Stimulated activated CD8-positive, alpha-beta memory T cell treated with anti-CD3 and anti-CD28 coated beads, Interleukin-7, amount 100 ng/mL, for 48 hours (primary cell): ENCODE data around the gene METTL4.
"Not testable (repeated sequence)": the region's sequence is repeated elsewhere in the genome, so short reads cannot be mapped to it uniquely, and the experiment has no call there.

ENCODE experiments used
- DNase-seq, 2 donors: peaks; one replicate each; pipeline ENCODE4 v3.0.0-alpha.2; 2020; ENCODE audit warnings: low read depth in 1 of 2; ENCODE audit errors: extremely low read depth in 1 of 2

The METTL4 gene

DNA sequence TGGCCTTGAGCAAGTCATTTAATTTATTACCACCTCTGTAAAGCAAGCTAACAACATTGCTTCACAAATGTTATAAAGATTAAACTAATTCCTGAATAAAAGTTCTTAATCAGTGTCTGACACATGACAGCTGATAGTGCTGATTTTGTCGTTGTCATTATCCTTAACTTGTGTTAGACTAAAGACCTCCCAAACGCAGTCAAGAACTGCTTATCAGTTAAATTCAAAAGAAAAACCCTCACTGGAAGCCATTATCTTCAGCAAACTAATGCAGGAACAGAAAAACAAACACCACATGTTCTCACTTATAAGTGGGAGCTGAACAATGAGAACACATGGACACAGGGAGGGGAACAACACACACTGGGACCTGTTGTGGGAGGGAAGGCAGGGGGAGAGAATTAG lies 46.5 kb downstream of the METTL4 start:
- DNase-seq: not testable (repeated sequence)

DNA sequence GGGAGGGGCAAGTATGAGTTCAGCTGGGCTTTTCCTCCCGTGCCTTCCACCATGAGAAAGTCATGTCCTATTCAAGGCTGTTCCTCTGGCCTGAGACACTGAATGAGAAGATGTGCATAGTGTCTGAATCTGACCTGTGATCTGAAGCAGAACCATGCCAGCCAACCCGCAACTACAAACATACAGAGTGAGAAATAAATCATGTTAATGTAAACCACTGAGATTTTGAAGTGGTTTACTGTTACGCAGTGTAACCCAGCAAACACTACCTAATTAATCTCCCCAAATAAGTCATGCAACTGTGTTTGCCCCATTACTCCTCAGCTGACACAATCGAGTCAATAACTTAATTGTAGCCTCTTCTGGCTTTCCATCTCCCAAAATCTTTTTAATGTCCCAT lies 49.2 kb downstream of the METTL4 start:
- DNase-seq: no peak

DNA sequence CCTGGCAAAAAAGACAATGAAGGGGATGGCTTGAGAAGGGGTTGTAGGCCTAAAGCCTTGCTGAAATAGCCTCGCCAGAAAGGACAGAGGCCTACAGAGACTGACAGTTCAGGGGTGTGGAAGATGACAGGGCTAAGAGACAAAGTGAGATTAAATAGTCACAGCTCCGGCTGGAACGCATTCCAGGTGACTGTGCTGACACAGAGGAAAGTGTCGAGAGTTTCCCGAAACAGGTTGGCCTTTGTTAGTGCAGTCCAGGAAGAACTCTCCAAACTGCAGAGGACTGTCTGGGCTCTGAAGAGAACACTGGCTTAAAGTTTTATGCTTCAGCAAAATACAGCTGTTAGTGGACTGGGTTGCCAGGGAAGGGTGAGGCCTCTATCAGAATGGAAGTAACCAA lies 52.8 kb downstream of the METTL4 start:
- DNase-seq: no peak

DNA sequence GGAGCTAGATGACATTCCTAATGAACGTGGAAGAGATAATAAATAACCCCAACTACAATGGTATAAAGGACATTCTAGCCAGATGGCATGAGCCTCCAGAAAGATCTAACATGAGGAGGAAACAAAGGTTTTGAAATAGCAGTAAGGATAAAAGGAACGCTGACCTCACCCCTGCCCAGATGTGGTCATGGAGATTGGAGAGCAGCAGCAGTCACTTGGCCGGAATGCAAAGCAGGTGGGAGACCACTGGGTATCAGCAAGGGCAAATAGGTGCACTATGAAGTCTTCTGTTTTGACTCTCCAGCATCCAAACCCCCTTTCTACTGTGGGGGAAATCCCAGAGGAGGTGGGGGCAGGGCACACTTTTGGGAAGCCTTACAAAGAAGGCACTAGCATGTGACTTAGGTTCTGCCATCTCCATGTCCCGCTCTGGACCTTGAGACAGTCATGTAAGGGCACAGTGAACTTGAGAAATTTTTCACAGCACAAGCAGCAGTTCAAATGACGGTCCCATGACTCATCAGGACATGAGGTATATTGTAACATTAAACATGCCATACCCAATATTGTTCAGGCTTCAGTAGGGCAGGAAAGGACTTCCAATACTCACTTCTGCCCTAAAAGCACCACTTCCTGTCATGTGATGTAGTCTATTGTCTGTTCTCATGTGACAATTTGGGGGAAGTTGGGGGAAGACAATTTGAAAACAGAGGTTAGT lies 55.2 kb downstream of the METTL4 start:
- peak in 1 of 2 donors; percentile 2 for DNase-seq

DNA sequence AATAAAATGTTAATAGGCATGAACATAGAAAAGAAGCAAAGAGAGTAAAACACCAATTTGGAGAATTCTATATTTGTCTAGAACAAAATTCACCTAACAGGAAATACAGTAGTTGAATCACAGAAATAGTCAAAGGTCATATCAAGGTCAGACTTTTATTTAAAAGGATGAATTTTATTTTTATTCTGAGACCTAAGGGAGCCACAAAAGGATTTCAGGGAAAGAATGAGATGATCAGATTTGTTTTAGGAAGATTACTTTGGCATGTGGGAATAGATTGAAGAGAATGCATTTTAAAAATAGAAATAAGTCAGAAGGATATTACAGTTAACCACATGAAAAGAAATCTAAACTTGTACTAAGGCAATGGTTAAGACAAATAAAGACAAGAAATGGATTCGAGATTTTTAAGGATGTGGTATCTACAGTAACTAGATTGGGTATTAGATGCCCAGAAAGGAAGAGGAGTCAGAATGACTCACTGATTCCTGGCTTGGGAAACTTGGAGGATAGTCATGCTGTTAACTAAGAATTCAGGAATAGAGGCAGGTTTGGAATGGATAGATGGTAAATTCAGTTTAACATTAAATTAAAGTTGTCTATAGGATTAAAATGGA lies 56.0 kb downstream of the METTL4 start:
- DNase-seq: no peak

DNA sequence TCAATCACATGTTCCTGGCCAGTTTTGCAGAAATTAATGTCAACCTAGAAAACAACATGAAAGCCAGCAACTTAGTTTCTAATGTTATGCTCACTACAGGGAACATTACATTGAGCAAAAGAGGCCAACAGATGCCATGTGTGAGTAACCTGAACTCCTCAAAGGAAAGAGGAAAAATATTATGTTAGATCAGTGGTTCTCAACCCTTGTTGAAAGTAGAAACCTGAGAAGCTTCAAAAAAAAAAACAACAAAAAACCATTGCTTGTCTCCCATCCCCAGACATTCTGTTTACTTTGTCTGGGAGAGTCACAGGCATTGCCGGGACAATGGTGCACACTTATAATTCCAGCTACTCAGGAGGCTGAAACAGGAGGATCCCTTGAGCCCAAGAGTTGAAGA lies 57.7 kb downstream of the METTL4 start:
- no peak for DNase-seq

DNA sequence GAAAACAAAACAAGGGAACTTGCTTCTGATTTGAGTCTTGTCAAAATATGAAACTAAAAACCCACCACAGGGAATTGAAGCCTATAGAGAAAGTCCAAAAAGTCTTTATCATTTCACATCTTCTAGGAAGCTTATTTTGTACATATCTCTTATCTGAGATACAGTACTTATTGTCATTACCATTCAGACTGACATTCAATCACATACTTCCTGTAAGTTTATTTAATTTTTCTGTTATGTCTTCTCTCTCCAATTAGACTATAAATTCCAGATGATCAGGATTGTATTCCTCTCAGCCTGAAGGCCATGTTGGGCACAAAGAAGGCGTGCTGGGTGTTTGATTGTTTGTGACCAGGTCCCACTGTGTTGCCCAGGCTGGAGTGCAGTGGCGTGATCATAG lies 59.2 kb downstream of the METTL4 start:
- DNase-seq: no peak

DNA sequence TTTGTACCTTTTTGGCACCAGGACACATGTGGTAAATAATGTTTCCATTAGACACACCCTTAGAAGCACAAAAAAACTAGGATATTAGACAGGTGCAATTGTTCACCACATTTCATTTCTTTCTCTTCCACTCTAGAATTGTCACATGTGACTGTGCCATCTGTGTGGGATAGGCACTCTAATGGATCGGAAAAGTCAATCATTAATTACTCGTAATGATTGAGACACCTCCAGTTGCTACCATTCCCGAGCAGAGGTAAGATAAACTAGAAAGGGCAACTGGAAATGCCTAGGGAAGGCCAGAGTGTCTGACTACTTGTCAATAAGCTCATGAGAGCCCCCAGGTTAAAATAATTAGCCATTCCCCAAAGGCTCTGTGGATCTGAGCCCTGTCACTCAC lies 59.9 kb downstream of the METTL4 start:
- DNase-seq: no peak

DNA sequence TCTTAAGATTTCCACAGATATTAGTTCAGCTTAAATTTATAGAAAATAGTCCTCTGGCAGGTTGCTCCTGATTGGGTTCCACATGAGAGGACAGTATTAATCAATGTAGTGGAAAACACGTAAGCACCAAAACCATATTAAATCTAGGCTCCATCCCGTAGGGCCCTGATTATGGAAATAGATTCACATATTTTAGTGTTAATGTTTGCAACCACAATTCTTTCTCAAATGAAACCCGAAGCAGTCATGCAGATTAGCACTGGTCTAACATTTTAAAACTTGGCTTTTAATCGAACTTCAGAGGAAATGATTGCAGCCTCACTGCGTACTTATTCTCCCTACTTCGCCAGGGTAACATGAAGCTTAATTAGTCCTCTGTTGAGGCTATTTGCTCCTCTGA lies 60.9 kb downstream of the METTL4 start:
- no peak for DNase-seq

DNA sequence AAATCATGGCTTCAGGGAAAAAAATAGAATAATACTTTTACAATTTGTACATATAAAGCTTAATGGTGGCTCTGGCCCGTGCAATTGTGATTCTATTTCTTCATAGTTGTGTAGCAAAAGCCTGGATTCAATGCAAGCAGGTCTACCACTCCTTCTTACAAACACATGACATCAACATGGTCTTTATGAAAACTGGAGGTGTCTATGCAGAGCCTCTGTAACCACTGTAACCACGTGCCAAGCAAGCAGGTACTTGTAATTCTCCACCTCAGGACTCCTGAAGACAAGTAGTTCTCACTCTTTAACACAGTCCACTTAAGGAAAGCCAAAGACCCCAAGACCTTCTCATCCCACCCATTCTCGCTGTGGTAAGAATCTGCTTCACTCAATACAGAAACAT lies 62.6 kb downstream of the METTL4 start:
- DNase-seq: no peak

DNA sequence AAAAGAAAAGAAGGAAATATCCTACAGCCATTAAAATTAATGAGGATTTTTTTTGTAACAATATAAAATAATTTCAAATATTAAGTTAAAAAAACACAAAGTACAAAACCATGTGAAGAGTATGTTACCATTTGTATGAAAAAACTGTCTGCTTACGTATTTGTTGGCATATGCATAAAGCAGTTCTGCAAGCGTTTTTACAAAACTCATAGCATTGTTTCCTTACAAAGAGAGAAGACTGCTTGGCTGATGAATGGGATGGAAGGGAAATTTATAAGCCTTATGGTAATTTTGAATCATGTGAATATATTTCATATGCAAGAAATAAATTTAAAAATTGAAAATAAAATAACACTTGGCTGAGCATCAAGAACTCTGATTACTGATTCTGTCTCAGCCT lies 63.1 kb downstream of the METTL4 start:
- DNase-seq: no peak

DNA sequence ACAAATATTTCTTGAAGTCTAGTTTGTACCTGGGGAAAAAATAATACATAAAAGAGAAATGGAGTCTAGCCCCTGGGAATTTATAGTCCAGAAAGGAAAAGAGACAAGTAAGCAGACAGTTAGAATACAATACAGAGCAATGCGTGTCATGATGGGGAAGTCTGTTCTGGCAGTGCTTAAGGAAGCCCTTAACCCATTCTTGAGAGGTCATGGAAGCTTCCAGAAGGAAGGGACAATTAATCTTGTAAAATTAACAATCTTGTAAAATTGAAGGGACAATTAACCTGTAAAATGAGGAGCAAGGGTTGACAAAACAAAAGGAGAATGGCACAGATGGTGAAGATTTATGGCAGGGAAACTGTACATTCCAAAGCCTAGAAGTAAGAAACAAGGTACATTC lies 66.7 kb downstream of the METTL4 start:
- DNase-seq: no peak

DNA sequence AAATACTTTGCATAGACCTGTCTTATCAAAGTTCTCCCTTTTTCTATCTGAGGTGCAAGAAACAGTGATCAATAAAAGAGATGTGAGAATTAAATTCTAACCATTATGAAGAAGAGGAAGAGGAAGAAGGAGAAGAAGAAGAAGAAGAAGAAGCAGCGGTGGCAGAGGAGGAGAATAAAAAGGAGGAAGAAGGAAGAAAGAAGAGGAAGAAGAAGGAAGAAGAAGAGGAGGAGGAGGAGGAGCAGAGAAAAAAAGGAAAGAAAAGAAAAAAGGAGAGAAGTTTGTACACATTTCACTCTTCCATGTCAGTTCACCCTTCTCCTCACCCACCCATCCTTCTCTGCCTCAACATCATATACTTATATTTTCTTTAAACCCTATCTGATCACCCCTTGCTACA lies 68.4 kb downstream of the METTL4 start:
- DNase-seq: no peak

DNA sequence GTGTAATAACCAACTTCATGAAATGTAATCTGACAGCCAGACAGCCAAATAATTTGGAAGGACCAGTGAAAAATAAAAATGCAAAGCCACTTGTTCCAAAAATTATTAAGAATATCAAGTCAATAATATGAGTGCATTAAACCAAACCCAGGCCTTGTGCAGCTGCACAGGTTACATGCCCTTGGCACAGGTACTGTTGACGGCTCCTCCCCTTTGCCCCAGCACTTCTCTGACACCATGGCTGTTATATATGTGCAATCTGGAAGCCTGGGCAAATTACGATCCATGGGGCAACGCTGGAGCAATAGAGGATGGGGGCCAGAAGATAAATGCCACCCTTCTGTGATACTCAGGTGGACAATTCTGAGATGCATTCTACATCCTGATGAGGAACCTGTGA lies 68.9 kb downstream of the METTL4 start:
- DNase-seq: no peak

DNA sequence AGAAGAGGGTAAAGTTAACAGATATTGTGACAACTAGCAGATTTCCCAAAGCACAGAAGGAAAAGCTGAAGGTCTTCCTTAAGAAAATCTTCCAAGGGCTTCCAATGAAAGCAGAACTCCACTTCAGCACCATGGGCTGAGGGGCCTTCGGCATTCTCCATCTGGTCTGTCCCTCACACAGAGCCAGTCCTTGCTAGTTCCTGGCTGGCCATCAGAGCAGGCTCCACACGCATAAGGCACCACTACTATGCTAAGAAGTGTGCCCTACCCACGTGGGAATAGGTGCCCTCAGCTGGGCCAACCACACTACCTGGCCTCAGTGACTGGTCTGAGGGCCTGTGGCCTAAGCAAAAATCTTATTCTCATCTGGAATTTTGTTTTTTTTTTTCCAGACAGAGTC lies 73.5 kb downstream of the METTL4 start:
- no peak for DNase-seq

DNA sequence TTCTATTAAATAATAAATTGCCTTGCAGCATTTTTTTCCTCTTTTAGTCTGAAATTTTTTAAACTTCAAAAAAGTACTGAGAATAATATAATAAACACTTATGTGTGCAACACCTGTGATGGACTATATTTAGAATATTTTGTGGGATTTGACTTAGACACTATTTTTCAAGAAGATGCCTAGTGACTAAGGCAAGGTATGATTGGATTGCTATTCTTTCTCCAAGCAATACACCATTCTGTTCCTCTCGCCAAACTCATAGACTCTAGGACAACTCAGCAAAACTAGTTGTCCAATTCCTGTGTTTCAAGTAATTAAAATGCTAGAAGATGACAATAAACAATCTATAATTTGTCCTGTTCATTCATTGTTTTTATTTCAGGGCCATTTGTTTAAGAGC lies 75.9 kb downstream of the METTL4 start:
- no peak for DNase-seq

DNA sequence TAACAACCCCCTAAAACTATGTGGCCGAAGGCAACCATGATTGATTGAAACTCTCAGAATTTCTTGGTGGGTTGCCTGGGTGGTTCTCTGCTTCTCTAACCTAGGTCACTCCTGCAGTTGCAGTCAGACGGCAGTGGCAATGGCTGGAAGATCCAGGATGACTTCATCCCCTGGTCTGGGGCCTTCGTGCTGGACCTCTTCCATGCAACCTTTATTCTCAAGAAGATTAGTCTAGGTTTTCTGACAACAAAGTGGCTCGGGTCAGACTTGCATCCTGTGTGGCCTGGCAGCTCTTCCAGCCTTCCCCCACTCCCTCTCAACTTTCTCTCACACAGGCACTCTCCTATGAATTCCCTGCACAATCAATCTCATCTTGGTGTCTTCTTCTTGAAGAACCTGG lies 76.4 kb downstream of the METTL4 start:
- no peak for DNase-seq
